Gastrocnemius medialis (tissue), 4 donors: ENCODE measurements around the gene ACOT6. TPM values are rescaled to one million over a fixed set of nuclear protein-coding genes. Genes with fewer than 3 reads are reported as not detected.
A peak's percentile ranks its signal among the peaks of the same experiment; 100 is the strongest.
"Not testable (repeated sequence)": the region's sequence is repeated elsewhere in the genome, so short reads cannot be mapped to it uniquely, and the experiment has no call there.

Experiments
- ATAC-seq, 2 donors: fragments of 150-250 bp; one replicate each; pipeline ENCODE4 v1.9.1; 2016
- DNase-seq, 2 donors: peaks; one replicate each; pipeline ENCODE4 v3.0.0-alpha.2; 2019
- H3K27ac ChIP-seq, 4 donors: fragments of 200-600 bp; sonication (generic); 1 replicate in 1 of 4; 2 replicates in 3 of 4; pipeline ENCODE4 v1.5.1; 2016 to 2018; ENCODE audit warnings: mild to moderate bottlenecking in 2 of 4, moderate library complexity in 1 of 4
- H3K27me3 ChIP-seq, 3 donors: fragments of 200-600 bp; sonication (generic) in 2 of 3; 1 replicate in 1 of 3; 2 replicates in 2 of 3; pipeline versions ENCODE4 v1.5.1 to v1.6.0; 2016 to 2019; ENCODE audit warnings: mild to moderate bottlenecking in 1 of 3, moderate library complexity in 1 of 3
- H3K36me3 ChIP-seq, 2 donors: fragments of 200-600 bp; sonication (generic) in 1 of 2; one replicate each; pipeline ENCODE4 v1.5.1; 2017 to 2018
- H3K4me1 ChIP-seq, 2 donors: fragments of 200-600 bp; sonication (generic) in 1 of 2; one replicate each; pipeline ENCODE4 v1.5.1; 2016 to 2017; ENCODE audit warnings: mild to moderate bottlenecking in 2 of 2
- H3K4me3 ChIP-seq, 4 donors: fragments of 200-600 bp; sonication (generic) in 3 of 4; 1 replicate in 1 of 4; 2 replicates in 3 of 4; pipeline ENCODE4 v1.5.1; 2016 to 2019; ENCODE audit warnings: mild to moderate bottlenecking in 2 of 4
- H3K9me3 ChIP-seq, 3 donors: fragments of 200-600 bp; sonication (generic) in 2 of 3; 1 replicate in 1 of 3; 2 replicates in 2 of 3; pipeline ENCODE4 v1.5.1; 2016 to 2019
- CTCF ChIP-seq, 5 experiments: fragments of 450-650 bp in 3 of 5; fragments of 200-600 bp in 2 of 5; sonication (generic) in 2 of 5; IDR thresholded peaks in 4 of 5; conservative IDR thresholded peaks in 1 of 5; 1 replicate in 4 of 5; 2 replicates in 1 of 5; pipeline ENCODE4 v1.5.1; 2016 to 2019; ENCODE audit warnings: antibody characterized with exemption in 5 of 5, mild to moderate bottlenecking in 3 of 5, moderate library complexity in 3 of 5
- POLR2A ChIP-seq, 2 donors: fragments of 450-650 bp; IDR thresholded peaks; one replicate each; pipeline ENCODE4 v1.6.1; 2017; ENCODE audit warnings: antibody characterized with exemption in 2 of 2, mild to moderate bottlenecking in 2 of 2, moderate library complexity in 2 of 2
- in situ Hi-C, 4 donors: fragments of 200-750 bp; cut with MboI; loops; one replicate each; pipeline versions ENCODE4 v1.15.0 to v1.8.0; 2017; ENCODE audit warnings: low sequenced_read_pairs in 4 of 4
- intact Hi-C: fragments of 100-400 bp; cut with DNase I; formaldehyde crosslinking; loops from one replicate; pipeline ENCODE4 v1.15.1; 2023; ENCODE audit warnings: low total_unique reads
- total RNA-seq, 4 donors: library from RNA; depleted of rRNA; stranded (reverse); fragments of >200 nt; gene quantifications; one replicate each; pipeline versions ENCODE4 v1.1.0 to v1.2.3, GENCODE V29; 2016

The ACOT6 gene
- total RNA-seq, 4 donors from 2014 or later = not detected

- Histone ChIP-seq H3K36me3 (no peaks in the 10 kb centered on the region), H3K4me3 (no peak overlapping the region), H3K4me1 (no peaks in the 10 kb centered on the region), H3K27ac (no peak overlapping the region), H3K27me3 (no peaks in the 10 kb centered on the region), H3K9me3 (no peaks in the 10 kb centered on the region)
- DNase-seq (no peak), ATAC-seq (no peak)
- no peak for TF ChIP-seq POLR2A (IDR thresholded peaks at IDR 0.05)
- no peak for TF ChIP-seq CTCF (IDR thresholded peaks at IDR 0.05 in 4 of 5, conservative IDR thresholded peaks at IDR 0.05 in 1 of 5)
- intact Hi-C loops (no loop called here), in situ Hi-C loops (no loop called here)
These were observed 14.8 kb downstream of the ACOT6 start for GRCh38 chr14:73627151-73627558.

GRCh38 chr14:73630009-73630780, 17.9 kb downstream of the ACOT6 start:
- Histone ChIP-seq H3K4me1 (peaks cover 5 to 11% of the 10 kb centered on the region in 2 donors), H3K9me3 (no peaks in the 10 kb centered on the region), H3K27ac (no peak overlapping the region), H3K4me3 (no peak overlapping the region), H3K36me3 (no peaks in the 10 kb centered on the region), H3K27me3 (no peaks in the 10 kb centered on the region)
- ATAC-seq (no peak), DNase-seq (no peak)
- intact Hi-C loops = loop anchor here (5.0 kb wide), 2 partner anchors 63 to 138 kb away; partner anchors contain the start of genes ACOT2 and RIOX1
- in situ Hi-C loops = loop anchor here in 3 of 4 donors (10.0 kb wide), 2 partner anchors 95 to 125 kb away; no protein-coding TSS in a partner anchor
- TF ChIP-seq POLR2A (IDR thresholded peaks at IDR 0.05) (no peak), CTCF (IDR thresholded peaks at IDR 0.05 in 4 of 5, conservative IDR thresholded peaks at IDR 0.05 in 1 of 5) (no peak)

DNA sequence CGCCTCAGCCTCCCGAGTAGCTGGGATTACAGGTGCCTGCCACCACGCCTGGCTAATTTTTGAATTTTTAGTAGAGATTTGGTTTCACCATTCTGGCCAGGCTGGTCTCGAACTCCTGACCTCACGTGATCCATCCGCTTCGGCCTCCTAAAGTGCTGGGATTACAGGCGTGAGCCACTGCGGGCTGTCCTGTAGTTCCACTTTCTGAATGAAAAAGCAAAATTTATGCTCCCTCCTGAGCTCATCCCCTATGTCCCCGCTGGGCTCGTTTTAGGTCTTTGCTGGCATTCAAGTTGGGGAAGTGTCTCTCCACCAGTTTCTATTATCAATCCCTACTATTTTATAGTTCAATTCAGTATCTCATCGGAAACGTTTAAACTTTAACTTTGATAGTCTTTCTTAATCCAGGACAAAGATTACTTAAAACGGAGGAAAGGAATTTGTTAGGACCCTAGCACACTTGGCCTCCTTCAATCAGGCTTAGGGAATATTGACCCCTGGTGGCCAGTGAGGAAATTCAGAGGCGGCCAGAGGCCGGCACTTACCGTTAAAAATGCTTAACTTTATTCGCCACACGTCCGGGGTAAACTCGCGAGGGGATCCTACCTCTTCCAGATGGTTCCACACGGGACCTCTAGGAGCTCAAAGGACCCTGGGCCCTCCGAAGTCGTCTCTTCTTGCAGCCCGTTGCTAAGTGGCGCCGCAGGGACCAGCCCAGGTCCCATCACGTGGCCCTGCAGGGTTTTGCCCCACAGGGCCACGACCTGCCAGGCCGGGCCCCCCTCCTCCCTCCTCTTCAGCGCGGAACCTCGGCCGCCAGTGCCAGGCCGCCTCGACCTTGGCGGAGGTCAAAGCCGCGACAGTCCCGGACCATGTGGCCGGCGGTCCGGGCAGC, 21.0 kb downstream of the ACOT6 start:
- peaks cover 5 to 11% of the 10 kb centered on the region in 2 donors for H3K4me1 ChIP-seq
- in situ Hi-C loops = loop anchor here in 3 of 4 donors (10.0 kb wide), 2 partner anchors 91 to 129 kb away; no protein-coding TSS in a partner anchor
- no peaks in the 10 kb centered on the region for H3K36me3 ChIP-seq
- intact Hi-C loops = loop anchor here (1.0 to 5.0 kb wide), 3 partner anchors 66 to 141 kb away; partner anchors contain the start of genes ACOT2 and RIOX1
- peak; percentile 81 to 82 for ATAC-seq
- TF ChIP-seq POLR2A (IDR thresholded peaks at IDR 0.05) (no peak), CTCF (IDR thresholded peaks at IDR 0.05 in 4 of 5, conservative IDR thresholded peaks at IDR 0.05 in 1 of 5) (peak; percentile 86 to 94 (median 88))
- H3K9me3 ChIP-seq = no peaks in the 10 kb centered on the region
- H3K4me3 ChIP-seq = peak overlapping the region; percentile 69 to 80 (median 71)
- DNase-seq = peak; percentile 24 to 65
- H3K27ac ChIP-seq = peak overlapping the region; percentile 80 to 83 (median 82)
- no peaks in the 10 kb centered on the region for H3K27me3 ChIP-seq

GRCh38 chr14:73634011-73634833, 21.9 kb downstream of the ACOT6 start:
- intact Hi-C loops (loop anchor here (5.0 kb wide), 2 partner anchors 67 to 142 kb away; partner anchors contain the start of genes ACOT2 and RIOX1), in situ Hi-C loops (loop anchor here in 3 of 4 donors (10.0 kb wide), 2 partner anchors 91 to 129 kb away; no protein-coding TSS in a partner anchor)
- Histone ChIP-seq H3K4me1 (peaks cover 5 to 11% of the 10 kb centered on the region in 2 donors), H3K27me3 (no peaks in the 10 kb centered on the region), H3K27ac (peak overlapping the region; percentile 80 to 83 (median 82)), H3K9me3 (no peaks in the 10 kb centered on the region), H3K4me3 (peak overlapping the region; percentile 69 to 80 (median 71)), H3K36me3 (no peaks in the 10 kb centered on the region)
- ATAC-seq (peak; percentile 84 to 87), DNase-seq (peak; percentile 7 to 39)
- TF ChIP-seq CTCF (IDR thresholded peaks at IDR 0.05 in 4 of 5, conservative IDR thresholded peaks at IDR 0.05 in 1 of 5) (peak in 2 of 5 experiments; percentile 40 to 47), POLR2A (IDR thresholded peaks at IDR 0.05) (no peak)

- H3K9me3 ChIP-seq, H3K36me3 ChIP-seq, H3K27me3 ChIP-seq, DNase-seq, ATAC-seq, H3K4me3 ChIP-seq, intact Hi-C loops, H3K27ac ChIP-seq: not testable (repeated sequence)
- in situ Hi-C loops = loop anchor here (5.0 to 10.0 kb wide), 3 partner anchors 88 to 132 kb away; no protein-coding TSS in a partner anchor
- H3K4me1 ChIP-seq = peaks cover 5 to 11% of the 10 kb centered on the region in 2 donors
These were observed 24.0 kb downstream of the ACOT6 start for GRCh38 chr14:73636355-73636754.
